Heart left ventricle (tissue), 13 donors: ENCODE data around the gene GPR78.

ENCODE experiments used
- POLR2A ChIP-seq, 2 donors: fragments of 450-650 bp; IDR thresholded peaks; one replicate each; pipeline ENCODE4 v1.6.1; 2017; ENCODE audit warnings: antibody characterized with exemption in 2 of 2, mild to moderate bottlenecking in 2 of 2, moderate library complexity in 2 of 2
- TF ChIP-seq, protein P1 (sequence below), 12 donors: fragments of 200-600 bp; sonication (generic) in 4 of 12; IDR thresholded peaks; one replicate each; pipeline versions ENCODE4 v1.5.0 to v1.8.0; 2018 to 2022; ENCODE audit warnings: antibody characterized with exemption in 12 of 12, mild to moderate bottlenecking in 5 of 12
- donor health status: ischemic (EF 13 %, LVEDD 7.1; RV severe dilation, severe dysfunction).
- donor health status: DM: no; HTN: yes; CAD: no.
- donor health status: DM: no; HTN: no; CAD: no.
- donor health status: ischemic (EF 25% LVEDD 6.9; RV normal size, moderate dysfunction).
- donor health status: ischemic (EF 25% LVEDD 5.7; RV mildly dilated, moderate dysfunction).
- donor health status: ischemic (EF 35%, LVEDD 5.7; RV mildly dilated, moderate dysfunction).
- donor health status: nonischemic (EF 11% LVEDD 7.7; RV severe dilation, severe dysfunction).
- donor health status: DM: yes; HTN: yes; CAD: no.
- donor health status: PGD.
- donor health status: ischemic (EF 29% LVEDD 5.4; RV normal size, mild dysfunction).
- donor health status: nonischemic (EF 23%, LVEDD 6.1; RV moderate dilation, normal function).

DNA sequence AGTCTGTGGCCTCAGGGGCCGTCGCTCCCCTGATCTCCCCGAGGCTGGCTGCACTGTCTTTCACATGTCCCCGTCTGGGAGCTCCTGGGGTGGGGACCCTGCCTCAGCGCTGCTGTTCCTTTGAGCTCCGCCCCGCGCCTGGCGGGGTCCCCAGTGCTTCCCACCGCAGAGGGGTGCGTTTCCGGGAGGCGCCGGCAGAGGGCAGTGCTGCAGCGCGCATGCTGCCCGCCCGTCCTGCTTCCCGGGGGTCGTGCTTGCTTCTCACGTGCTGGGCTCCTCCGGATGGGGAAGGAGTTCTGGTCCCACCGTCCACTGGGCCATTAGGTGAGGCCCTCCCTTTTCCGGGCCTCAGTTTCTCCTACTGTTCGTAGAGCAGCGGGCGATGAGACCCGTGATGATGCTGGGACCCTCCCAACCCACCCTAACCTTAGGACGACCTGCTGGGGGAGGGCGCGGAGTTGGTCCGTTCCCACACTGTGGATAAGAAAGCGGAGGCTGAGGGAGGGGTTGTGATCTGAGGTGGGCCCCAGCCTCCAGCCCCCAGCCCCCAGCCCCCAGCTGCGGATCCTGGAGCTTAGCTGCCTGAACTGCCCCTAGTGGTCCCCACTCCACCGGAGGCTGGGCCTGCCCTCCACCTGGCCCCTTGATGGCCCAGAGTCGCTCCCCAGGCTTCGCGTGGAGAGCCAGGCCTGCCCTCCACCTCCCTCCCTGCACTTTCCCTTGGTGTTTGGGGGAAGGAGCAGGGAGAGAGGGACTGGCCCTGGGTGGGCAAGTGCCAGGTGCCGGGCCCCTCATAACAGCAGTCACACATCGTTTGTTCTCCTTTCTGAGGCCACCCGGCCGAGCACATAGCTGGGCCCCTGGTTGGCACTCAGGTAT lies 27.6 kb downstream of the GPR78 start:
- TF ChIP-seq, protein P1, sequence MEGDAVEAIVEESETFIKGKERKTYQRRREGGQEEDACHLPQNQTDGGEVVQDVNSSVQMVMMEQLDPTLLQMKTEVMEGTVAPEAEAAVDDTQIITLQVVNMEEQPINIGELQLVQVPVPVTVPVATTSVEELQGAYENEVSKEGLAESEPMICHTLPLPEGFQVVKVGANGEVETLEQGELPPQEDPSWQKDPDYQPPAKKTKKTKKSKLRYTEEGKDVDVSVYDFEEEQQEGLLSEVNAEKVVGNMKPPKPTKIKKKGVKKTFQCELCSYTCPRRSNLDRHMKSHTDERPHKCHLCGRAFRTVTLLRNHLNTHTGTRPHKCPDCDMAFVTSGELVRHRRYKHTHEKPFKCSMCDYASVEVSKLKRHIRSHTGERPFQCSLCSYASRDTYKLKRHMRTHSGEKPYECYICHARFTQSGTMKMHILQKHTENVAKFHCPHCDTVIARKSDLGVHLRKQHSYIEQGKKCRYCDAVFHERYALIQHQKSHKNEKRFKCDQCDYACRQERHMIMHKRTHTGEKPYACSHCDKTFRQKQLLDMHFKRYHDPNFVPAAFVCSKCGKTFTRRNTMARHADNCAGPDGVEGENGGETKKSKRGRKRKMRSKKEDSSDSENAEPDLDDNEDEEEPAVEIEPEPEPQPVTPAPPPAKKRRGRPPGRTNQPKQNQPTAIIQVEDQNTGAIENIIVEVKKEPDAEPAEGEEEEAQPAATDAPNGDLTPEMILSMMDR (IDR thresholded peaks at IDR 0.05): peak; percentile 85 to 99 (median 96)
- no peak for TF ChIP-seq POLR2A (IDR thresholded peaks at IDR 0.05)
